Measurements from ENCODE around the gene MYH13. TPM values are rescaled to one million over a fixed set of nuclear protein-coding genes. Genes with fewer than 3 reads are reported as not detected.

The MYH13 gene
- total RNA-seq, 1 experiment from 2014 or later = not detected

GRCh38 chr17:10421900-10422542 lies 49.2 kb upstream of the MYH13 start, which contains the start of gene MYH8:
TSS of gene MYH8 (minus strand) at chr17:10421950. CDS start at chr17:10420227, 1,723 bp downstream.
- no peak within 1 kb of the TSS for H3K4ac ChIP-seq (ENCODE audit: low read depth, low read length)
- H3K9me3 ChIP-seq (ENCODE audit: control insufficient read depth, low read depth, low read length) = no peaks in the 10 kb centered on the region
- no peak within 1 kb of the TSS for H3T11ph ChIP-seq (ENCODE audit: low read length)
- H3K27me3 Mint-ChIP-seq (ENCODE audit: low read depth) = no peaks in the 10 kb centered on the region; the same call in 1 of the 2 replicates
- H3K79me1 ChIP-seq (ENCODE audit: insufficient read depth, low read depth, low read length, poor library complexity, severe bottlenecking) = no peaks in the 10 kb centered on the region
- no peaks in the 10 kb centered on the region for H3K23me2 ChIP-seq (ENCODE audit: insufficient read length, low read depth, low read length, poor library complexity, severe bottlenecking)
- no peaks in the 10 kb centered on the region for H3K79me2 ChIP-seq (ENCODE audit: insufficient read depth, low read length)
- no peak within 1 kb of the TSS for H3K27ac ChIP-seq (ENCODE audit: insufficient read length, low read depth, low read length)
- H2BK15ac ChIP-seq (ENCODE audit: low read depth, low read length) = no peak within 1 kb of the TSS
- H3K14ac ChIP-seq (ENCODE audit: insufficient read depth, low read length) = no peak within 1 kb of the TSS
- no peak within 1 kb of the TSS for H3K27ac Mint-ChIP-seq
- H3K9me3 Mint-ChIP-seq = no peaks in the 10 kb centered on the region
- no peak within 1 kb of the TSS for H3K4me2 ChIP-seq (ENCODE audit: insufficient read depth, insufficient read length, low read length)
- no peak within 1 kb of the TSS for H4K8ac ChIP-seq (replicated peaks; ENCODE audit: insufficient read length, low read depth, low read length)
- H3K4me3 Mint-ChIP-seq = no peak within 1 kb of the TSS
- no peak within 1 kb of the TSS for H3K9ac ChIP-seq (ENCODE audit: extremely low read depth, insufficient read length, low read length)
- no peak for DNase-seq
- H3K4me1 Mint-ChIP-seq = peaks cover 20 to 22% of the 10 kb centered on the region in 2 experiments
- no peak within 1 kb of the TSS for H2AFZ ChIP-seq (ENCODE audit: low read length)
- no peaks in the 10 kb centered on the region for H3K27me3 ChIP-seq (ENCODE audit: insufficient read depth, low read length)
- H4K91ac ChIP-seq (ENCODE audit: insufficient read length, low read depth, low read length) = no peak within 1 kb of the TSS
- no peak within 1 kb of the TSS for H3K18ac ChIP-seq (ENCODE audit: insufficient read length, low read depth, low read length)
- TF ChIP-seq CTCF (conservative IDR thresholded peaks at IDR 0.05) = no peak
- no CpG with 5 or more reads among the region's 7 CpGs for WGBS (ENCODE audit: extremely low coverage, insufficient read length, low lambda C conversion rate)
- H3K4me1 ChIP-seq (ENCODE audit: insufficient read depth, low read length) = peaks cover 3% of the 10 kb centered on the region
- H3K36me3 Mint-ChIP-seq (ENCODE audit: insufficient read depth in 1 of 3, low read depth in 3 of 3) = no peaks in the 10 kb centered on the region
- no peak within 1 kb of the TSS for H2BK120ac ChIP-seq (ENCODE audit: low read depth, low read length, poor library complexity, severe bottlenecking)
- H2BK20ac ChIP-seq (ENCODE audit: low read depth, low read length, poor library complexity, severe bottlenecking) = no peak within 1 kb of the TSS
- H3K23ac ChIP-seq (ENCODE audit: insufficient read length, low read depth, low read length) = no peak within 1 kb of the TSS
- no peak within 1 kb of the TSS for H4K5ac ChIP-seq (ENCODE audit: insufficient read length, low read depth, low read length)
- H3K56ac ChIP-seq (ENCODE audit: insufficient read length, low read depth, low read length) = no peak within 1 kb of the TSS
- H4K20me1 ChIP-seq (ENCODE audit: control insufficient read depth, insufficient read depth, insufficient read length) = no peaks in the 10 kb centered on the region
- H2BK5ac ChIP-seq (ENCODE audit: insufficient read length, low read length) = no peak within 1 kb of the TSS
- H2AK5ac ChIP-seq (ENCODE audit: insufficient read length, low read length) = no peak within 1 kb of the TSS
- H2BK12ac ChIP-seq (ENCODE audit: insufficient read length, low read depth, low read length) = no peak within 1 kb of the TSS
